Adrenal gland (tissue), 5 donors: ENCODE results near the gene SLC27A2.

Source experiments
- CTCF ChIP-seq, 6 experiments: fragments of 450-650 bp in 4 of 6; fragments of 200-600 bp in 2 of 6; sonication (generic) in 1 of 6; IDR thresholded peaks; 1 replicate in 5 of 6; 2 replicates in 1 of 6; pipeline versions ENCODE4 v1.5.1 to v1.8.0; 2016 to 2021; ENCODE audit warnings: antibody characterized with exemption in 6 of 6, mild to moderate bottlenecking in 2 of 6, moderate library complexity in 1 of 6
- POLR2A ChIP-seq, 2 donors: fragments of 450-650 bp; IDR thresholded peaks; one replicate each; pipeline ENCODE4 v1.6.1; 2017; ENCODE audit warnings: antibody characterized with exemption in 2 of 2, mild to moderate bottlenecking in 2 of 2, moderate library complexity in 1 of 2
- donor health status: DM: no; HTN: no; CAD: no.

DNA sequence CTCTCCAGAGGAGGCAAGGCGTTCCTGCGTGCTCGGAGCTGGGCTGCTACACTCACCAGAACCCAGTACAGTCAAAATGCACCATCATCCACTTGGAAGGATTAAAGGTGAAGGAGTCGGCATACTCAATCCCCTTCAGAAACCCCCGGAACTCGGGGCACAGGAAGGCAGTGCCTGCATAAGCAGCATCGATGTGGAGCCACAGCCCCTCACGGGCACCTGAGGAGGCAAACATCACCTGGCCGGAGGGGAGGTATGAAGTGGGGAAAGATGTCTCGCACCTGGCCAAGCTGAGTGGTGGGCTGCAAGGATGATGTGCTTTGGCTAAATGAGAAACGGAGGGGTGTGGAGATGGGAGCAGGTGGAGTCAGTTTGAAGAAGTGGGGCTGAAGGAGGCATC lies 70.6 kb downstream of the SLC27A2 start:
- TF ChIP-seq POLR2A (IDR thresholded peaks at IDR 0.05) (no peak), CTCF (IDR thresholded peaks at IDR 0.05) (no peak)
